ENCODE results near the gene IL10RB. TPM values are rescaled to one million over a fixed set of nuclear protein-coding genes. Genes with fewer than 3 reads are reported as not detected.
"Not testable (repeated sequence)": the region's sequence is repeated elsewhere in the genome, so short reads cannot be mapped to it uniquely, and the experiment has no call there.

Gene IL10RB
- total and polyA plus RNA-seq, 2 of the 8 experiments (the other 6 are each of a cell fraction or from before 2014, with no cell fraction given), result 2.7 to 3.2 TPM

GRCh38 chr21:33239559-33240127 lies 26.5 kb upstream of the IL10RB start:
- not testable (repeated sequence) for H3K79me1 ChIP-seq (ENCODE audit: low read depth, low read length); H3K4me2 ChIP-seq (ENCODE audit: insufficient read depth in 1 of 2, low read depth in 2 of 2, low read length in 2 of 2); H2AK5ac ChIP-seq (ENCODE audit: low read depth, low read length); H3K27ac ChIP-seq (ENCODE audit: low read depth, low read length); H3K14ac ChIP-seq (ENCODE audit: insufficient read length); H2BK20ac ChIP-seq (ENCODE audit: low read length); H3K4ac ChIP-seq (replicated peaks; ENCODE audit: insufficient read length, low read depth, low read length); FAIRE-seq; DNase-seq (ENCODE audit: low read depth in 1 of 2, low spot score in 2 of 2); H4K8ac ChIP-seq (ENCODE audit: extremely low read depth, insufficient read depth, low read length); H3K18ac ChIP-seq (ENCODE audit: extremely low read depth, low read length); H3K23me2 ChIP-seq (ENCODE audit: low read depth, low read length); H4K91ac ChIP-seq (replicated peaks; ENCODE audit: insufficient read length, low read length); H4K20me1 ChIP-seq (replicated peaks in 1 of 2; ENCODE audit: control insufficient read depth in 1 of 2, insufficient read depth in 2 of 2, low read length in 2 of 2); H3K9ac ChIP-seq (replicated peaks in 1 of 4; ENCODE audit: extremely low read depth in 1 of 4, low read depth in 3 of 4, low read length in 3 of 4); H2AFZ ChIP-seq (ENCODE audit: low read length); H3K79me2 ChIP-seq (ENCODE audit: control insufficient read depth in 1 of 2, insufficient read depth in 2 of 2, low read length in 2 of 2); H3K56ac ChIP-seq (replicated peaks; ENCODE audit: insufficient read length, low read depth, low read length); H3K27me3 ChIP-seq (replicated peaks in 1 of 4; ENCODE audit: control insufficient read depth in 3 of 4, extremely low read depth in 1 of 4, insufficient read depth in 3 of 4, low read length in 3 of 4); H2BK120ac ChIP-seq (replicated peaks; ENCODE audit: low read depth, low read length); H2BK12ac ChIP-seq (ENCODE audit: low read depth, low read length); H2BK15ac ChIP-seq (ENCODE audit: low read length); H3K4me3 ChIP-seq (ENCODE audit: extremely low read depth in 1 of 4, insufficient read depth in 2 of 4, low read depth in 3 of 4, low read length in 4 of 4); H3K23ac ChIP-seq (ENCODE audit: insufficient read length); H3K4me1 ChIP-seq (replicated peaks in 1 of 4; ENCODE audit: control insufficient read depth in 3 of 4, insufficient read depth in 4 of 4, low read length in 3 of 4); H2BK5ac ChIP-seq (ENCODE audit: low read depth, low read length); H4K5ac ChIP-seq (ENCODE audit: insufficient read length, low read depth, low read length)
- Histone ChIP-seq H3K9me3 (ENCODE audit: insufficient read depth in 2 of 2, low read depth in 1 of 2, low read length in 1 of 2) (peaks cover 29 to 31% of the 10 kb centered on the region in 2 experiments), H3K36me3 (ENCODE audit: control insufficient read depth in 2 of 4, insufficient read depth in 4 of 4, low read length in 3 of 4) (peaks cover 2 to 23% (median 5%) of the 10 kb centered on the region in 4 experiments; a peak in 5 of 8 replicates)
- ChIA-PET CTCF (ENCODE audit: partially characterized antibody) (interaction anchor here (0.7 to 0.9 kb wide), 2 partner anchors 11 to 44 kb away, joined by 3 to 4 read pairs; no protein-coding TSS in a partner anchor), POLR2A (ENCODE audit: partially characterized antibody) (interaction anchor here (0.7 to 1.7 kb wide), 3 partner anchors 9 to 214 kb away, joined by 3 to 4 read pairs (median 4); partner anchors contain the start of genes IL10RB and OLIG2)

Data from H1 (cell line).